K562 (cell line): Measurements from ENCODE around the gene MYO1D. TPM values are rescaled to one million over a fixed set of nuclear protein-coding genes. Genes with fewer than 3 reads are reported as not detected.

Source experiments
- ATAC-seq: fragments of 200-7000 bp; cut with Tn5 transposase; 3 replicates; pipeline ENCODE4 v1.9.1; 2020; ENCODE audit warnings: moderate library complexity
- BruUV-seq: library from RNA; stranded (reverse); fragments of 400-500 nt; replicated peaks from 2 replicates; lab custom pipeline; 2021; lab: Mats Ljungman, UMichigan
- CTCF ChIA-PET: fragments of 300-600 bp; formaldehyde crosslinking; extraction: SDS; loops from one replicate; lab custom pipeline; 2021; ENCODE audit warnings: low intra/inter-chr PET ratio; lab: Yijun Ruan, JAX
- POLR2A ChIA-PET: fragments of 300-600, 350-650 bp; sonication (Branson Sonifier 250); formaldehyde crosslinking; extraction: SDS; loops from one replicate; lab custom pipeline; 2021; ENCODE audit warnings: antibody characterized with exemption, inconsistent platforms; lab: Yijun Ruan, JAX
- DNase-seq, 4 experiments: peaks; one replicate each; pipeline versions ENCODE4 v3.0.0 to v3.0.0-alpha.2; 2011 to 2018; ENCODE audit warnings: low spot score in 3 of 4, mixed read lengths in 3 of 4; ENCODE audit errors: extremely low read depth in 1 of 4
- FAIRE-seq: peaks from 2 replicates; lab custom pipeline; 2011; peaks lifted over from hg19 to GRCh38; lab: Jason Lieb, UNC
- H2AFZ ChIP-seq: 2 replicates; pipeline ENCODE4 v1.6.0; 2011; ENCODE audit warnings: low read depth, low read length, control low read depth, inconsistent platforms
- H3K27ac ChIP-seq: fragments of 200-600 bp; 3 replicates; pipeline ENCODE4 v1.8.0; 2011; ENCODE audit warnings: low read depth, mild to moderate bottlenecking, control low read depth, inconsistent platforms, low read length, moderate library complexity, mixed read lengths; ENCODE audit errors: extremely low read depth
- H3K27me3 ChIP-seq, 2 experiments: fragments of 300-600 bp in 1 of 2; 2 replicates in 1 of 2; 3 replicates in 1 of 2; pipeline versions ENCODE4 v1.6.0 to v1.8.0; 2011; ENCODE audit warnings: inconsistent platforms in 2 of 2, low read length in 2 of 2, mild to moderate bottlenecking in 1 of 2, mixed read lengths in 1 of 2, moderate library complexity in 1 of 2; ENCODE audit not compliant: control insufficient read depth in 2 of 2, insufficient read depth in 2 of 2
- H3K36me3 ChIP-seq: fragments of 300-600 bp; 3 replicates; pipeline ENCODE4 v1.8.0; 2011; ENCODE audit warnings: mild to moderate bottlenecking, low read length, inconsistent platforms; ENCODE audit not compliant: control insufficient read depth, insufficient read depth
- H3K4me1 ChIP-seq, 2 experiments: fragments of 200-600 bp in 1 of 2; replicated peaks in 1 of 2; 2 replicates in 1 of 2; 3 replicates in 1 of 2; pipeline versions ENCODE4 v1.5.1 to v1.8.0; 2011; ENCODE audit warnings: inconsistent platforms in 2 of 2, low read length in 2 of 2, mild to moderate bottlenecking in 1 of 2, mixed read lengths in 1 of 2, moderate library complexity in 1 of 2; ENCODE audit not compliant: control insufficient read depth in 2 of 2, insufficient read depth in 2 of 2
- H3K4me2 ChIP-seq: 2 replicates; pipeline ENCODE4 v1.6.1; 2011; ENCODE audit warnings: low read length, control low read depth, inconsistent platforms, mixed read lengths; ENCODE audit not compliant: insufficient read depth
- H3K4me3 ChIP-seq: fragments of 200-600 bp; sonication (generic), shearing (Covaris generic); 2 replicates; pipeline ENCODE4 v1.5.1; 2016; ENCODE audit warnings: control low read depth, inconsistent platforms
- H3K79me2 ChIP-seq: fragments of 200-600 bp; 3 replicates; pipeline ENCODE4 v1.8.0; 2011; ENCODE audit warnings: low read length, inconsistent platforms; ENCODE audit not compliant: control insufficient read depth, insufficient read depth
- H3K9ac ChIP-seq, 2 experiments: 2 replicates each; pipeline versions ENCODE4 v1.6.0 to v1.6.1; 2011; ENCODE audit warnings: low read depth in 2 of 2, low read length in 2 of 2, control low read depth in 1 of 2, inconsistent platforms in 1 of 2, mild to moderate bottlenecking in 1 of 2, mixed read lengths in 1 of 2; ENCODE audit not compliant: insufficient read depth in 1 of 2
- H3K9me1 ChIP-seq: one replicate; pipeline ENCODE4 v1.6.0; 2011; ENCODE audit warnings: inconsistent platforms, mild to moderate bottlenecking, low read length, moderate library complexity; ENCODE audit not compliant: control insufficient read depth, insufficient read depth
- H3K9me3 ChIP-seq: replicated peaks from 2 replicates; pipeline ENCODE4 v1.5.1; 2011; ENCODE audit warnings: low read depth, low read length, inconsistent platforms; ENCODE audit not compliant: control insufficient read depth, insufficient read depth
- H4K20me1 ChIP-seq: replicated peaks from 2 replicates; pipeline ENCODE4 v1.6.1; 2011; ENCODE audit warnings: low read length, inconsistent platforms, mixed read lengths; ENCODE audit not compliant: control insufficient read depth, insufficient read depth
- BRD9 ChIP-seq: fragments of 450-650 bp; IDR thresholded peaks from 2 replicates; pipeline ENCODE4 v1.6.1; 2018; ENCODE audit warnings: low read depth; ENCODE audit not compliant: partially characterized antibody
- HMGN3 ChIP-seq: IDR thresholded peaks from 2 replicates; pipeline ENCODE4 v1.6.1; 2011; ENCODE audit warnings: borderline replicate concordance, low read depth, mild to moderate bottlenecking, mixed read lengths, low read length; ENCODE audit not compliant: insufficient read length; ENCODE audit errors: extremely low read depth
- PCBP2 ChIP-seq: fragments of 200-400 bp; formaldehyde crosslinking; IDR thresholded peaks from 2 replicates; pipeline ENCODE4 v1.6.1; 2018; ENCODE audit warnings: low read length, low read depth, mild to moderate bottlenecking, moderate library complexity; ENCODE audit not compliant: poor library complexity, severe bottlenecking
- SMAD4 ChIP-seq: fragments of 250-450 bp; sonication (Bioruptor Pico); conservative IDR thresholded peaks from 2 replicates; pipeline ENCODE4 v1.8.0; 2021; ENCODE audit warnings: inconsistent platforms, mild to moderate bottlenecking, moderate library complexity
- ZBTB33 ChIP-seq: sonication (generic); formaldehyde crosslinking; IDR thresholded peaks from 2 replicates; pipeline ENCODE4 v1.8.1; 2023; ENCODE audit warnings: mild to moderate bottlenecking, missing genetic modification reagents
- WGBS: fragments of 100-300 bp; shearing (Covaris generic); methylation state at CpG from one replicate; pipeline ENCODE4 v1.1.6; 2016; ENCODE audit warnings: low coverage, mixed read lengths; ENCODE audit not compliant: insufficient coverage; ENCODE audit errors: missing lambda C conversion rate; 5-methylcytosine and 5-hydroxymethylcytosine counted together
- in situ Hi-C: fragments of 300-500 bp; cut with MboI; formaldehyde crosslinking; loops from 4 replicates; pipeline ENCODE4 v1.15.0; 2018; ENCODE audit warnings: inconsistent platforms, mixed read lengths
- intact Hi-C: fragments of 100-400 bp; cut with micrococcal nuclease; formaldehyde crosslinking; loops from 2 replicates; pipeline ENCODE4 v1.14.2; 2022
- polyA plus RNA-seq, 8 experiments: library from polyadenylated mRNA; depleted of rRNA in 4 of 8; stranded (reverse) in 5 of 8; unstranded in 3 of 8; fragments of >200 nt; fragmentation: Nextera tagmentation in 2 of 8; fragmentation: Illumina TruSeq in 1 of 8; extraction: Ambion mirVana in 2 of 8; extraction: Trizol in 1 of 8; gene quantifications; 2 replicates each; pipeline versions ENCODE4 v1.2.1 to v1.2.3, GENCODE V29; 2011 to 2014; ENCODE audit warnings: inconsistent platforms in 1 of 8, missing spikeins in 1 of 8
- total RNA-seq, 7 experiments: library from RNA; depleted of rRNA in 6 of 7; stranded (reverse); fragments of >200 nt in 6 of 7; fragmentation: Illumina TruSeq in 2 of 7; extraction: Trizol in 2 of 7; gene quantifications; 2 replicates each; pipeline versions ENCODE4 v1.2.1 to v1.2.3, GENCODE V29; 2011 to 2021; ENCODE audit warnings: low replicate concordance in 1 of 7

MYO1D gene
- total and polyA plus RNA-seq, 9 of the 15 experiments (the other 6 are each of a cell fraction or from before 2014, with no cell fraction given): 2.1 to 71.2 (median 45.4) TPM

- H3K36me3 ChIP-seq: peaks cover 57% of the 10 kb centered on the region
- TF ChIP-seq ZBTB33: no peak
- no peak for TF ChIP-seq HMGN3
- TF ChIP-seq SMAD4: no peak
- no peak for TF ChIP-seq PCBP2
- TF ChIP-seq BRD9: no peak
- no peaks in the 10 kb centered on the region for H3K27me3 ChIP-seq
- intact Hi-C loops (loop anchor here (10.0 kb wide), 1 partner anchor 170 kb away; no protein-coding TSS in a partner anchor), in situ Hi-C loops (no loop called here)
- H3K4me2 ChIP-seq: no peak overlapping the region
- H4K20me1 ChIP-seq: peaks cover 10% of the 10 kb centered on the region; the same call in 1 of the 2 replicates
- peaks cover 11 to 39% of the 10 kb centered on the region in 2 experiments; a peak in 4 of 5 replicates for H3K4me1 ChIP-seq
- no peaks in the 10 kb centered on the region for H3K9me3 ChIP-seq
- H3K9me1 ChIP-seq: no peaks in the 10 kb centered on the region
- H2AFZ ChIP-seq: no peak overlapping the region
- CTCF ChIA-PET: no interaction called here
- no peak overlapping the region for H3K4me3 ChIP-seq
- H3K79me2 ChIP-seq: peaks cover 17% of the 10 kb centered on the region; the same call in 2 of the 3 replicates
- no TSS peak for BruUV-seq
- 94% methylated on average over 7 of the region's 11 CpGs for WGBS
- POLR2A ChIA-PET: interaction anchor here (0.8 to 3.5 kb wide), 5 partner anchors 11 to 308 kb away, joined by 4 to 15 read pairs (median 9); no protein-coding TSS in a partner anchor
- ATAC-seq (no peak), DNase-seq (no peak), FAIRE-seq (no peak)
- H3K9ac ChIP-seq: no peak overlapping the region
- H3K27ac ChIP-seq: no peak overlapping the region
These were observed 392.3 kb downstream of the MYO1D start for GRCh38 chr17:32484628-32485027.
